ENCODE measurements around the gene BTBD9. TPM values are rescaled to one million over a fixed set of nuclear protein-coding genes. Genes with fewer than 3 reads are reported as not detected.

Gene BTBD9
- total RNA-seq, 1 donor from 2014 or later: 47.9 TPM

DNA sequence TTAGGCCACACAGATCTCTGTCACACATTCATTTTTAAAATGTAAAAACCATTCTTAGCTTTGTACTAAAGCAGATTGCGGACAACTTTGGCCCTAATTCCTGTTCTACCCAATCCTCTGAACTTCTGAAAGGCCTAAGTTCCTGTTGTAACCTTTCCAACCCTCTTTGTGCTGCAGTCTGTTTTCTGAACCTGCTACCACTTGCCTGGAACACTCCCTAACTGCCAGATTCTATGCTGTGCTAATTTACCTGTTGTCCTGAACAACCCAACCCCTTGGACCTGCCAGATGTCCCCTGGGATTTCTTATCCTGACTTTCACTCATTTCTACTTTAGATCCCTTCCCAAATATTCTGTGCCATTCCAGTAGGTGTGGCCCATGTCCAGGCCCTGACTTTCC lies 421.5 kb downstream of the BTBD9 start:
- TF ChIP-seq, protein P1, sequence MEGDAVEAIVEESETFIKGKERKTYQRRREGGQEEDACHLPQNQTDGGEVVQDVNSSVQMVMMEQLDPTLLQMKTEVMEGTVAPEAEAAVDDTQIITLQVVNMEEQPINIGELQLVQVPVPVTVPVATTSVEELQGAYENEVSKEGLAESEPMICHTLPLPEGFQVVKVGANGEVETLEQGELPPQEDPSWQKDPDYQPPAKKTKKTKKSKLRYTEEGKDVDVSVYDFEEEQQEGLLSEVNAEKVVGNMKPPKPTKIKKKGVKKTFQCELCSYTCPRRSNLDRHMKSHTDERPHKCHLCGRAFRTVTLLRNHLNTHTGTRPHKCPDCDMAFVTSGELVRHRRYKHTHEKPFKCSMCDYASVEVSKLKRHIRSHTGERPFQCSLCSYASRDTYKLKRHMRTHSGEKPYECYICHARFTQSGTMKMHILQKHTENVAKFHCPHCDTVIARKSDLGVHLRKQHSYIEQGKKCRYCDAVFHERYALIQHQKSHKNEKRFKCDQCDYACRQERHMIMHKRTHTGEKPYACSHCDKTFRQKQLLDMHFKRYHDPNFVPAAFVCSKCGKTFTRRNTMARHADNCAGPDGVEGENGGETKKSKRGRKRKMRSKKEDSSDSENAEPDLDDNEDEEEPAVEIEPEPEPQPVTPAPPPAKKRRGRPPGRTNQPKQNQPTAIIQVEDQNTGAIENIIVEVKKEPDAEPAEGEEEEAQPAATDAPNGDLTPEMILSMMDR (IDR thresholded peaks at IDR 0.05): no peak
- Histone ChIP-seq H3K27ac (no peak overlapping the region), H3K9me3 (no peaks in the 10 kb centered on the region), H3K36me3 (no peaks in the 10 kb centered on the region), H3K4me1 (peaks cover 4% of the 10 kb centered on the region), H3K4me3 (no peak overlapping the region), H3K27me3 (no peaks in the 10 kb centered on the region)
- no peak for ATAC-seq
- intact Hi-C loops (cut with DNase I): no loop called here
- DNase-seq: no peak

DNA sequence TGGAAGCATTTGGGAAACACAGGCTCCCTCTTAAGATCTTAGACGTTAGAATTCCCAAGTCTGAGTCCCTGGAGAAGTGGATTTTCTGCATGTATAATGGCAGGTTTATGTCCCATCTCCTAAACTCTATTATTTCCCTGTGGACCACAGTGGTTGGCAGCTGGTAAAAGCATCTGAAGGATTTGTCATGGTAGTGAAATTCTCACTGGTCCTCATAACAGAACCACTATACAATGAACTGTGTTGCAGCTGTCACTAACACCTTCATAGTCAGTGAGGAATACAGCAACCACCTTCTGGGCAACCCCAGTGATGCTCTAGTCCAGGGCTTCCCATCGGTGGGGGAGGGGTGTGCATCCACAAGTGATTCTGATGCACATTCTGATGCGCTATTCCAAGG lies 423.3 kb downstream of the BTBD9 start:
- intact Hi-C loops (cut with DNase I): no loop called here
- no peak for ATAC-seq

DNA sequence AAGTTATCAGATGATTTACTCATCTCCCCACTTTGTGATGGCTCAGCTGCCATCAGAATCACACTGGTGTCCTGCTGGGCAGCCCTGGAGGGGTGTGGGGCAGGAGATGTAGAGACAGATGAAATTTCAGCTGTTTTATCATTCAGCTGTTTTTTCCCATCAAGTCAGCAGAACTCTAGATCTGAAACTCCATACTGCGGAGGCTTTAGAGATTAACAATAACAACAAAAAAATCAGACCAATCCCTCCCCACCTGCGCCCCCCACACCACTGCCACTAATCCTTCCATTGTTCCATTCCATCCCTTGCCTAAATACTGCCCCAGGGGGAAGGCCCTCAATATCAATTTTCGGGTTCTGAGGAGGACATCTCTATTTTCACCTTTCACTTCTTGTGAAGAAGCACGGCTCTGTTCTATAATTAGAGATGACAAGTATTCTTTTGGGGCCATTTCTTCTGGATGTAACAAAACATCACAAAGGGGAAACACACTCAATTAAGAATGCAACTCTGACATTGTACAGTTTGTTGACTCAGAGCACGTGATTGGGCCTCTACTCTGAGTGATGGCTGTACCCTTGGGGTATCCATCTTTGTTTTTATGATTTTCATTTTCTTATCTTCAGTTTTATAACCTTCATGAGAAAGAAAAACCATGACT lies 423.9 kb downstream of the BTBD9 start:
- TF ChIP-seq, protein P1 (IDR thresholded peaks at IDR 0.05): no peak
- no peaks in the 10 kb centered on the region for H3K36me3 ChIP-seq
- ATAC-seq (no peak), DNase-seq (no peak)
- peaks cover 12% of the 10 kb centered on the region for H3K4me1 ChIP-seq
- H3K9me3 ChIP-seq: no peaks in the 10 kb centered on the region
- H3K27ac ChIP-seq: no peak overlapping the region
- H3K27me3 ChIP-seq: no peaks in the 10 kb centered on the region
- H3K4me3 ChIP-seq: no peak overlapping the region
- intact Hi-C loops (cut with DNase I): no loop called here

More for the DNA sequence above, 423.3 kb downstream of the BTBD9 start:
- DNase-seq: no peak
- Histone ChIP-seq H3K27ac (no peak overlapping the region), H3K36me3 (no peaks in the 10 kb centered on the region), H3K27me3 (no peaks in the 10 kb centered on the region), H3K4me3 (no peak overlapping the region), H3K4me1 (peaks cover 12% of the 10 kb centered on the region), H3K9me3 (no peaks in the 10 kb centered on the region)
- TF ChIP-seq, protein P1 (IDR thresholded peaks at IDR 0.05): no peak

DNA sequence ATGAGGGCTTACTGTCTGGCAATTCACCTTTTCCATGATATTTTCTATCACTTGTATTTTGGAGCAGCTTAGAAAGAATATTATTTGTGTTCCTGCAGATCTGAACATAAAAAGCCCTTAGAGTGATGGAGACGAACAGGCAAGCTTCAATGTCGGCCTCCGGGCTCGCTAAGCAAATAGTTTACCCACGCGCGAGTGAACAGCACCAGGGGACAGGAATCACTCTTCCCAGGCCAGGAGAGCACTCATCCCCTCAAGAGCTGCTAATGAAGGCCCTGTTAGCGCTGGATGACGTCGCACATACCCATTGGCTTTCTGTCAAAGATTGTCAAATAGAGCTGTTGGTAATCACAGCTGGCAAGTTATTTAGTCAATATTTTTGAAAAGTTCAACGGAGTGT lies 424.5 kb downstream of the BTBD9 start:
- TF ChIP-seq, protein P1 (IDR thresholded peaks at IDR 0.05): no peak

DNA sequence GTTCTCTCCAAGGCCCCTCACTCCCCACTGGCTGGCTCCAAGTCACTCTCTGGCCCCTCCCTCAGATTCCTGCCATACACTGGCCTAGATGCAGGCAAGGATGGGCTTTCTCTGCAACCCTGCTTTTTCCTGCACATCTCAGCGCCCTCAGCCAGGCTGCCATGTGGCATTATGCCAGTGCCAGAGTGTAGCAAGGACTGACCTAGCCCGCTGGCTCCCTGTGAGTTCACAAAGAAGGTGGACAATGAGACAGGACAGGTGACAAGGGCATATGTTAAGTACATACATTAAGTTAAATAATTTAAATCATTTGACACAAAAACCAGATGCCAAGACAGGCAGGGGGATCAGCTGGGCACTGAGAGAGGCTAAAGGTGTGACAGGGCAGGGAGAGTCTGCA lies 425.6 kb downstream of the BTBD9 start:
- Histone ChIP-seq H3K27me3 (no peaks in the 10 kb centered on the region), H3K4me3 (no peak overlapping the region), H3K4me1 (peaks cover 12% of the 10 kb centered on the region), H3K36me3 (no peaks in the 10 kb centered on the region), H3K9me3 (no peaks in the 10 kb centered on the region), H3K27ac (no peak overlapping the region)
- intact Hi-C loops (cut with DNase I): no loop called here
- DNase-seq (no peak), ATAC-seq (no peak)
- TF ChIP-seq, protein P1 (IDR thresholded peaks at IDR 0.05): no peak

More for the DNA sequence above, 424.5 kb downstream of the BTBD9 start:
- Histone ChIP-seq H3K27ac (no peak overlapping the region), H3K4me3 (no peak overlapping the region), H3K36me3 (no peaks in the 10 kb centered on the region), H3K9me3 (no peaks in the 10 kb centered on the region), H3K27me3 (no peaks in the 10 kb centered on the region), H3K4me1 (peaks cover 12% of the 10 kb centered on the region)
- ATAC-seq: no peak
- intact Hi-C loops (cut with DNase I): no loop called here
- no peak for DNase-seq

DNA sequence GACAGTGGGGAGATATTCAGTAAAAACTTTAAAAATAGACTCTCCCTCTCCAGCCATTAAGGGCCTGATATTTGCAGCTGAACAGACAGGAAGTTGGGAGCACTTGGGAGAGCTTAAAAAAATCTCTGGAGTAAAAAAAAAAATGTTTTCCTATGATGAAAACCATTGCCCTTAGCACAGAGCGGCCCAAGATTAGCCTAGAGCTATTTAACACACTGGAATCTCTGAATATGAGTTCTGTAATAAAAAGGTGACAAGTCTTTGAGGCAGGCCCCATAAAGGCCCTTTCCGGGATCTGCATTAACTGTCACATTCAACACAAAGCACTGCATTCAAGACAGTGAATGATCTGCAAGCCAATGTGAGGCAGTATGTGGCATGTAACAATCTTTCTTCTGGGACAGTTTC lies 426.5 kb downstream of the BTBD9 start:
- Histone ChIP-seq H3K27me3 (no peaks in the 10 kb centered on the region), H3K4me3 (no peak overlapping the region), H3K4me1 (peaks cover 12% of the 10 kb centered on the region), H3K27ac (no peak overlapping the region), H3K9me3 (no peaks in the 10 kb centered on the region), H3K36me3 (no peaks in the 10 kb centered on the region)
- intact Hi-C loops (cut with DNase I): no loop called here
- DNase-seq (no peak), ATAC-seq (no peak)
- TF ChIP-seq, protein P1 (IDR thresholded peaks at IDR 0.05): no peak

Measured in upper lobe of right lung (tissue), 1 donor.